ENCODE results near the gene MICAL1. TPM values are rescaled to one million over a fixed set of nuclear protein-coding genes. Genes with fewer than 3 reads are reported as not detected.

MICAL1 gene
- total and polyA plus RNA-seq, 2 donors (not counting 1 experiment from before 2014, with no cell fraction given) = 202 to 319 TPM

DNA sequence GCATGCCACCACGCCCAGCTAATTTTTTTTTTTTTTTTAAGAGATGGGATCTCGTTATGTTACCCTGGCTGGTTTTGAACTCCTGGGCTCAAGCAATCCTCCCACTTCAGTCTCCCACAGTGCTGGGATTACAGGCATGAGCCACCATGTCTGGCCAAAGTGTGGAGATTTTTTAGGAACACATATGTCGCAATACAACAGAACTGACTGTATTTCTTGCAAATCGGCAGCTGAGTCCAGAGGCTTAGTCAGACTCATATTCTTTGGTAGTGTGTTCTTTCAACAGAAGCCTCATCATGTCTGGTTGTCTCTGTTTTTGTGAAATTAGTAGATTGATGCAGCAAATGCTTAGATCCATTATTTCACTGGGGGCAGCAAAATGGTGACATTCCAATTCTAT, 49.4 kb downstream of the MICAL1 start:
- Mint-ChIP-seq H3K4me3 (no peak overlapping the region), H3K9me3 (ENCODE audit: insufficient read depth) (no peaks in the 10 kb centered on the region), H3K27me3 (peaks cover 13% of the 10 kb centered on the region), H3K27ac (no peak overlapping the region), H3K4me1 (no peaks in the 10 kb centered on the region)
- no peaks in the 10 kb centered on the region for H4K20me1 ChIP-seq (ENCODE audit: control insufficient read depth, insufficient read depth, low read length, poor library complexity, severe bottlenecking)
- no peak overlapping the region for H3K4me2 ChIP-seq (replicated peaks; ENCODE audit: low read depth, low read length, poor library complexity, severe bottlenecking)
- DNase-seq (no peak), ATAC-seq (ENCODE audit: low read depth) (no peak)
- ChIA-PET CTCF (no interaction called here), POLR2A (no interaction called here)
- no peak overlapping the region for H3K27ac ChIP-seq (ENCODE audit: low read length in 2 of 2)
- WGBS (ENCODE audit: insufficient coverage) = 100% methylated on average over 2 of the region's 4 CpGs
- H2AFZ ChIP-seq (ENCODE audit: insufficient read depth, low read depth, low read length, poor library complexity, severe bottlenecking) = no peak overlapping the region
- H3K36me3 ChIP-seq (replicated peaks in 1 of 2; ENCODE audit: control extremely low read depth in 1 of 2, control insufficient read depth in 1 of 2, extremely low read depth in 1 of 2, insufficient read depth in 2 of 2, low read length in 1 of 2) = no peaks in the 10 kb centered on the region
- H3K9ac ChIP-seq (ENCODE audit: low read length) = no peak overlapping the region
- intact Hi-C loops (cut with micrococcal nuclease) = no loop called here
- H3K27me3 ChIP-seq (replicated peaks in 1 of 4; ENCODE audit: control extremely low read depth in 1 of 4, control insufficient read depth in 3 of 4, insufficient read depth in 4 of 4, low read length in 3 of 4) = no peaks in the 10 kb centered on the region
- no peak overlapping the region for H3K4me3 ChIP-seq (ENCODE audit: control extremely low read depth in 1 of 5, extremely low read depth in 1 of 5, insufficient read depth in 1 of 5, low read depth in 2 of 5, low read length in 4 of 5)
- no peak for TF ChIP-seq EZH2 (IDR thresholded peaks at IDR 0.05; ENCODE audit: borderline replicate concordance, insufficient read depth, low read depth, low read length, poor library complexity, severe bottlenecking)
- TF ChIP-seq, protein P1, sequence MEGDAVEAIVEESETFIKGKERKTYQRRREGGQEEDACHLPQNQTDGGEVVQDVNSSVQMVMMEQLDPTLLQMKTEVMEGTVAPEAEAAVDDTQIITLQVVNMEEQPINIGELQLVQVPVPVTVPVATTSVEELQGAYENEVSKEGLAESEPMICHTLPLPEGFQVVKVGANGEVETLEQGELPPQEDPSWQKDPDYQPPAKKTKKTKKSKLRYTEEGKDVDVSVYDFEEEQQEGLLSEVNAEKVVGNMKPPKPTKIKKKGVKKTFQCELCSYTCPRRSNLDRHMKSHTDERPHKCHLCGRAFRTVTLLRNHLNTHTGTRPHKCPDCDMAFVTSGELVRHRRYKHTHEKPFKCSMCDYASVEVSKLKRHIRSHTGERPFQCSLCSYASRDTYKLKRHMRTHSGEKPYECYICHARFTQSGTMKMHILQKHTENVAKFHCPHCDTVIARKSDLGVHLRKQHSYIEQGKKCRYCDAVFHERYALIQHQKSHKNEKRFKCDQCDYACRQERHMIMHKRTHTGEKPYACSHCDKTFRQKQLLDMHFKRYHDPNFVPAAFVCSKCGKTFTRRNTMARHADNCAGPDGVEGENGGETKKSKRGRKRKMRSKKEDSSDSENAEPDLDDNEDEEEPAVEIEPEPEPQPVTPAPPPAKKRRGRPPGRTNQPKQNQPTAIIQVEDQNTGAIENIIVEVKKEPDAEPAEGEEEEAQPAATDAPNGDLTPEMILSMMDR (IDR thresholded peaks at IDR 0.05) = no peak
- H3K4me1 ChIP-seq (ENCODE audit: control insufficient read depth in 2 of 2, insufficient read depth in 2 of 2, low read length in 2 of 2) = no peaks in the 10 kb centered on the region
- H3K9me3 ChIP-seq (ENCODE audit: control extremely low read depth in 1 of 3, control insufficient read depth in 2 of 3, insufficient read depth in 1 of 3, low read length in 2 of 3) = no peaks in the 10 kb centered on the region
- no peaks in the 10 kb centered on the region for H3K79me2 ChIP-seq (ENCODE audit: control insufficient read depth, insufficient read depth, low read length)

DNA sequence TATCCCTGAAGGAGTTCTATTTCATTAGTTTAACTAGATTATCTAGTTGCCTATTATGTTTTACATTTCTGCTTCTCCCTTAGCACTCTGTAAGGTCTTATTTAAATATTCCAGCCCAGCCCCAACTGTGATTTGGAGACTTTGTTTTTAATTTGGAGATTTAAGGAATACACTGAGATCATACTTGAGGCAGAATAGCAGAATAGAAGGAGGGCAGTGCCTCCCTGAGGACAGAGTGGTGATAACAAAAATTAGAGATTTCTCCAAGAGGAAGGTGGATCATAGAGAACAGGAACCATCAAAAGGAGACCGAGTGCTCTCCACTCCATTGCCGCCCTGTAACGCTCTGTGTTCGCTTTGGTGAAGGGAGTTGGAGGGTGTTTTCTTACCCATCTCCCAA, 58.6 kb downstream of the MICAL1 start:
- no peak for ATAC-seq (ENCODE audit: low read depth)
- H3K4me1 Mint-ChIP-seq = no peaks in the 10 kb centered on the region
- H3K27me3 ChIP-seq (replicated peaks in 1 of 4; ENCODE audit: control extremely low read depth in 1 of 4, control insufficient read depth in 3 of 4, insufficient read depth in 4 of 4, low read length in 3 of 4) = no peaks in the 10 kb centered on the region
- H3K4me3 Mint-ChIP-seq = no peak overlapping the region
- intact Hi-C loops (cut with micrococcal nuclease) = no loop called here
- H3K4me1 ChIP-seq (ENCODE audit: control insufficient read depth in 2 of 2, insufficient read depth in 2 of 2, low read length in 2 of 2) = no peaks in the 10 kb centered on the region
- CTCF ChIA-PET = interaction anchor here (0.7 to 1.5 kb wide), 5 partner anchors 12 to 209 kb away, joined by 3 to 8 read pairs (median 5); partner anchors contain the start of gene CD164
- no peaks in the 10 kb centered on the region for H3K9me3 ChIP-seq (ENCODE audit: control extremely low read depth in 1 of 3, control insufficient read depth in 2 of 3, insufficient read depth in 1 of 3, low read length in 2 of 3)
- H3K36me3 ChIP-seq (replicated peaks in 1 of 2; ENCODE audit: control extremely low read depth in 1 of 2, control insufficient read depth in 1 of 2, extremely low read depth in 1 of 2, insufficient read depth in 2 of 2, low read length in 1 of 2) = no peaks in the 10 kb centered on the region
- no peak overlapping the region for H3K27ac ChIP-seq (ENCODE audit: low read length in 2 of 2)
- no peaks in the 10 kb centered on the region for H3K79me2 ChIP-seq (ENCODE audit: control insufficient read depth, insufficient read depth, low read length)
- WGBS (ENCODE audit: insufficient coverage) = no CpG with 5 or more reads among the region's 4 CpGs
- TF ChIP-seq, protein P1 (IDR thresholded peaks at IDR 0.05) = no peak
- no peak for TF ChIP-seq EZH2 (IDR thresholded peaks at IDR 0.05; ENCODE audit: borderline replicate concordance, insufficient read depth, low read depth, low read length, poor library complexity, severe bottlenecking)
- no peaks in the 10 kb centered on the region for H3K9me3 Mint-ChIP-seq (ENCODE audit: insufficient read depth)
- H3K4me2 ChIP-seq (replicated peaks; ENCODE audit: low read depth, low read length, poor library complexity, severe bottlenecking) = no peak overlapping the region
- H3K27me3 Mint-ChIP-seq = peaks cover 4% of the 10 kb centered on the region
- H3K4me3 ChIP-seq (ENCODE audit: control extremely low read depth in 1 of 5, extremely low read depth in 1 of 5, insufficient read depth in 1 of 5, low read depth in 2 of 5, low read length in 4 of 5) = no peak overlapping the region
- H3K27ac Mint-ChIP-seq = no peak overlapping the region
- no peak for DNase-seq
- no peak overlapping the region for H2AFZ ChIP-seq (ENCODE audit: insufficient read depth, low read depth, low read length, poor library complexity, severe bottlenecking)
- POLR2A ChIA-PET = no interaction called here
- H3K9ac ChIP-seq (ENCODE audit: low read length) = no peak overlapping the region
- H4K20me1 ChIP-seq (ENCODE audit: control insufficient read depth, insufficient read depth, low read length, poor library complexity, severe bottlenecking) = no peaks in the 10 kb centered on the region

Measured in B cell (primary cell).